Osteoblast (primary cell): ENCODE results near the gene TMEM192. TPM values are rescaled to one million over a fixed set of nuclear protein-coding genes. Genes with fewer than 3 reads are reported as not detected.
"Not testable (repeated sequence)": the region's sequence is repeated elsewhere in the genome, so short reads cannot be mapped to it uniquely, and the experiment has no call there.

Experiments used
- DNase-seq: peaks from one replicate; pipeline ENCODE4 v3.0.0; 2011; ENCODE audit warnings: low spot score, mixed read lengths; ENCODE audit not compliant: insufficient read length; ENCODE audit errors: missing footprints
- H2AFZ ChIP-seq: 2 replicates; pipeline ENCODE4 v1.6.0; 2011; ENCODE audit warnings: mild to moderate bottlenecking, low read length
- H3K27ac ChIP-seq: 2 replicates; pipeline ENCODE4 v1.5.1; 2011; ENCODE audit warnings: mild to moderate bottlenecking, low read depth, low read length, moderate library complexity
- H3K27me3 ChIP-seq: 2 replicates; pipeline ENCODE4 v1.6.0; 2012; ENCODE audit warnings: mild to moderate bottlenecking, control low read depth, inconsistent platforms, low read length, moderate library complexity; ENCODE audit not compliant: insufficient read depth
- H3K36me3 ChIP-seq: 2 replicates; pipeline ENCODE4 v1.5.1; 2011; ENCODE audit warnings: mild to moderate bottlenecking, low read length, control low read depth, moderate library complexity; ENCODE audit not compliant: insufficient read depth
- H3K4me1 ChIP-seq: 2 replicates; pipeline ENCODE4 v1.5.1; 2011; ENCODE audit warnings: mild to moderate bottlenecking, low read length, control low read depth, moderate library complexity; ENCODE audit not compliant: insufficient read depth
- H3K4me2 ChIP-seq: 2 replicates; pipeline ENCODE4 v1.6.0; 2011; ENCODE audit warnings: mild to moderate bottlenecking, low read length; ENCODE audit not compliant: insufficient read depth
- H3K4me3 ChIP-seq: fragments of 200-600 bp; sonication (generic); 3 replicates; pipeline ENCODE4 v1.5.1; 2012; ENCODE audit warnings: mild to moderate bottlenecking, low read length, inconsistent platforms; ENCODE audit not compliant: insufficient read depth
- H3K79me2 ChIP-seq: 2 replicates; pipeline ENCODE4 v1.6.0; 2012; ENCODE audit warnings: mild to moderate bottlenecking, low read length, control low read depth, inconsistent platforms; ENCODE audit not compliant: insufficient read depth
- H3K9me3 ChIP-seq: 2 replicates; pipeline ENCODE4 v1.5.1; 2011; ENCODE audit warnings: low read depth, low read length, control low read depth
- H4K20me1 ChIP-seq: 2 replicates; pipeline ENCODE4 v1.6.0; 2012; ENCODE audit warnings: mild to moderate bottlenecking, low read length, control low read depth; ENCODE audit not compliant: insufficient read depth
- total RNA-seq: library from RNA; depleted of rRNA; stranded (reverse); fragments of >200 nt; gene quantifications from 2 replicates; pipeline ENCODE4 v1.2.3, GENCODE V29; 2012
- TF ChIP-seq, protein P1 (sequence below): IDR thresholded peaks from 2 replicates; pipeline ENCODE4 v1.5.1; 2011; ENCODE audit warnings: mild to moderate bottlenecking, low read depth, low read length, moderate library complexity; ENCODE audit errors: extremely low read depth

The TMEM192 gene
- total RNA-seq, 1 donor = 17.4 TPM

DNA sequence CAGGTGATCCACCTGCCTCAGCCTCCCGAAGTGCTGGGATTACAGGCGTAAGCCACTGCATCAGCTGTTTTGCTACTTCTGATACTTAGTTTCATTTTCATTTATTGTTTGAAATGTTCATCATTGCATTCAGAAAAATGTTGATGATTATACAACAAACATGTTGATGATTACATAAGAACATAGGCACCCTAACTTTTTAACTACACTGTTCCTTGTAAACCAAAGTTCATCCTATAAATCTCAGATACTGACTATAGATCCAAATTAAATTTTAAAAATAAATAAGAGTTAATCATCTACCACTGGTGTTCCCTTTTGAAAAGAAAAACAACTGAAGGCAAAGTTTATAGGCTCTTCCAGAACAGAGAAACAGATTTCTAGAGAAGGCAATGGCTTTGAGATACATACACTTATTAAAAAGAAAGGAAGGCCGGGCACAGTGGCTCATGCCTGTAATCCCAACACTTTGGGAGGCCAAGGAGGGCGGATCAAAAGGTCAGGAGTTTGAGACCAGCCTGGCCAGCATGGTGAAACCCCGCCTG, 35.6 kb downstream of the TMEM192 start:
- DNase-seq = peak; percentile 14
- TF ChIP-seq, protein P1, sequence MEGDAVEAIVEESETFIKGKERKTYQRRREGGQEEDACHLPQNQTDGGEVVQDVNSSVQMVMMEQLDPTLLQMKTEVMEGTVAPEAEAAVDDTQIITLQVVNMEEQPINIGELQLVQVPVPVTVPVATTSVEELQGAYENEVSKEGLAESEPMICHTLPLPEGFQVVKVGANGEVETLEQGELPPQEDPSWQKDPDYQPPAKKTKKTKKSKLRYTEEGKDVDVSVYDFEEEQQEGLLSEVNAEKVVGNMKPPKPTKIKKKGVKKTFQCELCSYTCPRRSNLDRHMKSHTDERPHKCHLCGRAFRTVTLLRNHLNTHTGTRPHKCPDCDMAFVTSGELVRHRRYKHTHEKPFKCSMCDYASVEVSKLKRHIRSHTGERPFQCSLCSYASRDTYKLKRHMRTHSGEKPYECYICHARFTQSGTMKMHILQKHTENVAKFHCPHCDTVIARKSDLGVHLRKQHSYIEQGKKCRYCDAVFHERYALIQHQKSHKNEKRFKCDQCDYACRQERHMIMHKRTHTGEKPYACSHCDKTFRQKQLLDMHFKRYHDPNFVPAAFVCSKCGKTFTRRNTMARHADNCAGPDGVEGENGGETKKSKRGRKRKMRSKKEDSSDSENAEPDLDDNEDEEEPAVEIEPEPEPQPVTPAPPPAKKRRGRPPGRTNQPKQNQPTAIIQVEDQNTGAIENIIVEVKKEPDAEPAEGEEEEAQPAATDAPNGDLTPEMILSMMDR = no peak
- no peak overlapping the region for H3K4me3 ChIP-seq
- H2AFZ ChIP-seq = no peak overlapping the region
- H3K79me2 ChIP-seq = no peaks in the 10 kb centered on the region
- H4K20me1 ChIP-seq = no peaks in the 10 kb centered on the region
- H3K4me1 ChIP-seq = no peaks in the 10 kb centered on the region
- H3K27ac ChIP-seq = no peak overlapping the region
- H3K36me3 ChIP-seq = no peaks in the 10 kb centered on the region
- H3K27me3 ChIP-seq = no peaks in the 10 kb centered on the region
- H3K9me3 ChIP-seq = no peaks in the 10 kb centered on the region
- no peak overlapping the region for H3K4me2 ChIP-seq

DNA sequence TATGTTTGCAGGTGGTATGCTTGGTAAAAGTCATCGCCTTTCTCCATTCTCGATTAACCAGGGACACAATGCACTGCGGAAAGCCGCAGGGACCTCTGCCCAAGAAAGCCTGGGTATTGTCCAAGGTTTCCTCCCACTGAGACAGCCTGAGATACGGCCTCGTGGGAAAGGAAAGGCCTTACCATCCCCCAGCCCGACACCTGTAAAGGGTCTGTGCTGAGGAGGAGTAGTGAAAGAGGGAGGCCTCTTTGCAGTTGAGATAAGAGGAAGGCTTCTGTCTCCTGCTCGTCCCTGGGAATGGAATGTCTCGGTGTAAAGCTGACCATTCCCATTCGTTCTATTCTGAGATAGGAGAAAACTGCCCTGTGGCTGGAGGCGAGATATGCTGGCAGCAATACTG, 39.3 kb downstream of the TMEM192 start:
- not testable (repeated sequence) for H3K4me1 ChIP-seq, H3K4me2 ChIP-seq, H3K9me3 ChIP-seq, H3K27ac ChIP-seq, H3K36me3 ChIP-seq, H3K27me3 ChIP-seq, DNase-seq, H2AFZ ChIP-seq, H4K20me1 ChIP-seq, H3K79me2 ChIP-seq, H3K4me3 ChIP-seq

DNA sequence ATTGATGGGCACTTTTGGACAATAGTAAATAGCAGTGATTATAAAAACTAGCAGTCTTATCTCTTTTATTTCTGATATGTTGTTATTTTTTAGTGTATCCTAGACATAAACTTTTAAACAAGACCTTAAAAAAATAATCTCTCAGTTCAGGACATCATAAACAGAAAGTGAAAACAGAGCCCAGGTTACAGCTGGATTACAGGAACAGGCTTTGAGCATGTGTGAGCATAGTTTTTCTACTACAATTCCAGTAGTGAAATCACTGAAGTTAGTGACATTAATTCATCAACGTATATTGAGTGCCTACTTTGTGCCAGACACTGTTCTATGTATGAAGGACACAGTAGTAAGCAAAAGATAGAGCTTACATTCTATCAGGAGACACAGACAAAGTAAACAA, 42.1 kb downstream of the TMEM192 start:
- Histone ChIP-seq H3K36me3 (no peaks in the 10 kb centered on the region), H3K27me3 (no peaks in the 10 kb centered on the region), H3K79me2 (no peaks in the 10 kb centered on the region), H3K4me3 (no peak overlapping the region), H4K20me1 (no peaks in the 10 kb centered on the region), H2AFZ (no peak overlapping the region), H3K9me3 (no peaks in the 10 kb centered on the region), H3K4me2 (no peak overlapping the region), H3K4me1 (no peaks in the 10 kb centered on the region), H3K27ac (no peak overlapping the region)
- DNase-seq = peak; percentile 9
- TF ChIP-seq, protein P1 = no peak

DNA sequence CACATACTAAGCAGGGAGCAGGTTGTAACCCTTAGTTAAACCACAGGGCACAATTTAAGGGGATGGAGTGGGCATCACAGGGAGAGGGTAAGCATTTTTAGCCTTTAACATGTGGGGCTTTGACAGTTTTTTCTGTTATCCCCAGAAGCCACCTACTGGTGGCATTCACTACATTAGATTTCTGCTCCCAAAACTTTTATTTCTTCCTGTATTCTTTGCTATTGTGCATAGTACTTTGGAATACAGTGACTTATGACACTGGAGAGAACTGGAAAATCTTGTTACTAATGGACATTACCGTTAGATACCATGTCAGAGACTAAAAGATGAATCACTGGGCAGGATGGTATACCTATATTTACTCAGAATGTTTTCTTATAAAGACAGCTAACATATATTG, 51.7 kb downstream of the TMEM192 start:
- Histone ChIP-seq H3K4me3 (no peak overlapping the region), H3K27ac (no peak overlapping the region), H3K27me3 (no peaks in the 10 kb centered on the region), H3K4me1 (no peaks in the 10 kb centered on the region), H3K9me3 (no peaks in the 10 kb centered on the region), H3K36me3 (no peaks in the 10 kb centered on the region), H3K4me2 (no peak overlapping the region), H2AFZ (peak overlapping the region; percentile 15), H3K79me2 (no peaks in the 10 kb centered on the region), H4K20me1 (no peaks in the 10 kb centered on the region)
- no peak for DNase-seq
- TF ChIP-seq, protein P1 = peak; percentile 12
